GM12892 (cell line): ENCODE data around the gene AGPAT4.

Experiments
- POLR2A ChIP-seq: IDR thresholded peaks from 2 replicates; pipeline ENCODE4 v1.6.1; 2011; ENCODE audit warnings: low read depth, low read length, control low read depth
- POLR2AphosphoS5 ChIP-seq: IDR thresholded peaks from 2 replicates; pipeline ENCODE4 v1.6.1; 2011; ENCODE audit warnings: low read depth, low read length, control low read depth

GRCh38 chr6:161207200-161207599, 66.7 kb downstream of the AGPAT4 start:
- TF ChIP-seq POLR2A = no peak
- no peak for TF ChIP-seq POLR2AphosphoS5
